Body of pancreas (tissue), 4 donors: ENCODE results near the gene CSF2. TPM values are rescaled to one million over a fixed set of nuclear protein-coding genes. Genes with fewer than 3 reads are reported as not detected.

Experiments used
- ATAC-seq: fragments of 150-250 bp; one replicate; pipeline ENCODE4 v1.9.1; 2016
- DNase-seq, 4 donors: peaks; one replicate each; pipeline ENCODE4 v3.0.0-alpha.2; 2019
- H3K27ac ChIP-seq, 4 donors: fragments of 200-600 bp; sonication (generic); 1 replicate in 3 of 4; 2 replicates in 1 of 4; pipeline versions ENCODE4 v1.5.1 to v1.6.1; 2016 to 2019; ENCODE audit warnings: mild to moderate bottlenecking in 1 of 4, mixed read lengths in 1 of 4, moderate library complexity in 1 of 4
- H3K27me3 ChIP-seq, 2 donors: fragments of 200-600 bp; sonication (generic); one replicate each; pipeline ENCODE4 v1.6.0; 2016; ENCODE audit warnings: mild to moderate bottlenecking in 1 of 2
- H3K36me3 ChIP-seq, 2 donors: fragments of 200-600 bp; sonication (generic); replicated peaks in 1 of 2; 2 replicates each; pipeline ENCODE4 v1.5.1; 2016; ENCODE audit warnings: low read depth in 2 of 2; ENCODE audit not compliant: insufficient read depth in 1 of 2
- H3K4me1 ChIP-seq: fragments of 200-600 bp; sonication (generic); one replicate; pipeline ENCODE4 v1.6.0; 2016
- H3K4me3 ChIP-seq, 2 donors: fragments of 200-600 bp; sonication (generic); 1 replicate in 1 of 2; 2 replicates in 1 of 2; pipeline ENCODE4 v1.5.1; 2016 to 2019
- H3K9me3 ChIP-seq, 3 donors: fragments of 200-600 bp; sonication (generic); 1 replicate in 2 of 3; 2 replicates in 1 of 3; pipeline ENCODE4 v1.5.1; 2016
- POLR2A ChIP-seq, 3 donors: fragments of 450-650 bp; IDR thresholded peaks; one replicate each; pipeline ENCODE4 v1.6.1; 2016; ENCODE audit warnings: antibody characterized with exemption in 3 of 3, mild to moderate bottlenecking in 2 of 3
- whole genome bisulfite sequencing, 2 donors: methylation state at CpG; one replicate each; pipeline ENCODE4 v1.1.5; 2017; 5-methylcytosine and 5-hydroxymethylcytosine counted together
- intact Hi-C: fragments of 100-400 bp; cut with DNase I; formaldehyde crosslinking; loops from one replicate; pipeline ENCODE4 v1.15.1; 2023
- total RNA-seq, 2 donors: library from RNA; depleted of rRNA; stranded (reverse); fragments of >200 nt; gene quantifications; one replicate each; pipeline ENCODE4 v1.1.0, GENCODE V29; 2016
- TF ChIP-seq, protein P1 (sequence below), 7 experiments: fragments of 450-650 bp in 4 of 7; fragments of 200-600 bp in 3 of 7; sonication (generic) in 3 of 7; IDR thresholded peaks; one replicate each; pipeline ENCODE4 v1.5.1; 2016 to 2019; ENCODE audit warnings: antibody characterized with exemption in 7 of 7

Gene CSF2
- total RNA-seq, 2 donors from 2014 or later, result not detected

DNA sequence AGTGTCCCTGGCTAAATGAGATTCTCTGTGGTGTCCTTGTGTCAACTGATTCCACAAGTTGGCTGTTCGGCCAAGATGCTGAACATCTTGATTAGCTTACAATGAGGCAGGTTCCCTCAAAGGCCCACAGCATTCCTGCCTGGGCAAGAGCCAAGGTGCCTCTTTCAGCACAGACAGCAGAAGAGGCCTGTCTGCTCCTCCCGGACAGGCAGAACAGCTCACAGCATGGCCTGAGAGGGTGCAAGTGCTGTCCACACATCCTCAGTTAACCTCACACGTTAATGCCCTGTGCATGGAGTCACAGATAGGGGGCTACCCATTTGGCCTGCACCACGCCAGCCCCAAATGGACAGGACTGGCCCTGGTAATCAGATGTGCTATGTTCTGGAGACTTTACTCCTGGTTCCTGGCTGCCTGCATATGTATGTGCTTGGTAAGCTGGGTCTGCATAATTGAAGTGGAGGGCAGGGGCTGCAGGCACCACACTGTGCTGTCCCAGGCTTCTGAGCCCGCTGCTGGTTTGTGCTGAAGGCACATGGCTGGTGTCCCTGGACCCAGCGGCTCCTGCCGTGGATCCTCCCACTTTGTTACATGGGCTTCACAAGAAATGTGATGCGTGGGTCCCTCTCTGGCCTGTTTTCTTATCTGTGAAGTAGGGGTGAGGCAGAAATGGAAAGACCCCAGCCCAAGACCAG, 8.9 kb downstream of the CSF2 start:
- no peak overlapping the region for H3K27ac ChIP-seq
- ATAC-seq (no peak), DNase-seq (no peak)
- H3K36me3 ChIP-seq, result no peaks in the 10 kb centered on the region
- no peaks in the 10 kb centered on the region for H3K9me3 ChIP-seq
- intact Hi-C loops, result no loop called here
- H3K4me3 ChIP-seq, result no peak overlapping the region
- H3K4me1 ChIP-seq, result no peaks in the 10 kb centered on the region
- TF ChIP-seq, protein P1, sequence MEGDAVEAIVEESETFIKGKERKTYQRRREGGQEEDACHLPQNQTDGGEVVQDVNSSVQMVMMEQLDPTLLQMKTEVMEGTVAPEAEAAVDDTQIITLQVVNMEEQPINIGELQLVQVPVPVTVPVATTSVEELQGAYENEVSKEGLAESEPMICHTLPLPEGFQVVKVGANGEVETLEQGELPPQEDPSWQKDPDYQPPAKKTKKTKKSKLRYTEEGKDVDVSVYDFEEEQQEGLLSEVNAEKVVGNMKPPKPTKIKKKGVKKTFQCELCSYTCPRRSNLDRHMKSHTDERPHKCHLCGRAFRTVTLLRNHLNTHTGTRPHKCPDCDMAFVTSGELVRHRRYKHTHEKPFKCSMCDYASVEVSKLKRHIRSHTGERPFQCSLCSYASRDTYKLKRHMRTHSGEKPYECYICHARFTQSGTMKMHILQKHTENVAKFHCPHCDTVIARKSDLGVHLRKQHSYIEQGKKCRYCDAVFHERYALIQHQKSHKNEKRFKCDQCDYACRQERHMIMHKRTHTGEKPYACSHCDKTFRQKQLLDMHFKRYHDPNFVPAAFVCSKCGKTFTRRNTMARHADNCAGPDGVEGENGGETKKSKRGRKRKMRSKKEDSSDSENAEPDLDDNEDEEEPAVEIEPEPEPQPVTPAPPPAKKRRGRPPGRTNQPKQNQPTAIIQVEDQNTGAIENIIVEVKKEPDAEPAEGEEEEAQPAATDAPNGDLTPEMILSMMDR (IDR thresholded peaks at IDR 0.05), result no peak
- no peak for TF ChIP-seq POLR2A (IDR thresholded peaks at IDR 0.05)
- WGBS, 2 donors, result 80 to 96% methylated on average over 3 to 8 of the region's 8 CpGs
- no peaks in the 10 kb centered on the region for H3K27me3 ChIP-seq

DNA sequence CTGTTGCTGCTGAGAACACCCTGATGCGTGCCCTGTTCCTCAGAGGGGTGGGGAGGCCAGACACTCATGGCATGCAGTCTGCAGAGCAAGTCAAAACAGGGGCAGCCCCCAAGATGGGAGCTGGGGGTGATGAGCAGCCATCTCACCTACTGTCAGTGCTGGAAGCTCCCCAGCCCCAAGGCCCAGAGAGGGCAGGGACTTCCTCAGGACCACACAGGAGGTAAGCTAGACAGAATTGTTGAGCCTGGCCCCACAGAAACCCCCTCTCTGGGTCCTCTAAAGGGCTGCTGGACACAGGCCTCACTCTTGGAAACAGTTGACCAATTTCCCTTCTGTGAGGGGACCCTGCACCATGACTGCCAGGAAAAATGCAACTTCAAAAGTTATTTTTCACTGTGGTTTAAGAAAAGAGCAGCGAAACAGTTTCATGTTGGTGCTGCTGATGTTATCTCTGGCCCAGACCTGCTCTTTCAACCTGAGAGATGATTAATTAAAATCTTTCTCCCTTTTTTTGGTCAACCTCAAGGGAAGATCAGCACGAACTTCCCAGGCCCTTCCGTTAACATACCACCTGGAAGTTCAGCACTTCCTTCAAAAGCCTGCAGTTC, 9.6 kb downstream of the CSF2 start:
- WGBS, 2 donors, result 81 to 87% methylated on average over 4 of the region's 4 CpGs
- Histone ChIP-seq H3K9me3 (no peaks in the 10 kb centered on the region), H3K27ac (no peak overlapping the region), H3K4me3 (no peak overlapping the region), H3K27me3 (no peaks in the 10 kb centered on the region), H3K36me3 (no peaks in the 10 kb centered on the region), H3K4me1 (no peaks in the 10 kb centered on the region)
- intact Hi-C loops, result no loop called here
- TF ChIP-seq, protein P1 (IDR thresholded peaks at IDR 0.05), result no peak
- TF ChIP-seq POLR2A (IDR thresholded peaks at IDR 0.05), result no peak
- ATAC-seq, result no peak
- DNase-seq, result no peak

- Histone ChIP-seq H3K36me3 (no peaks in the 10 kb centered on the region), H3K27me3 (no peaks in the 10 kb centered on the region), H3K4me3 (no peak overlapping the region), H3K27ac (no peak overlapping the region), H3K4me1 (no peaks in the 10 kb centered on the region), H3K9me3 (no peaks in the 10 kb centered on the region)
- intact Hi-C loops, result no loop called here
- 72 to 85% methylated on average over 4 of the region's 4 CpGs for WGBS, 2 donors
- DNase-seq (no peak), ATAC-seq (no peak)
- TF ChIP-seq POLR2A (IDR thresholded peaks at IDR 0.05), result no peak
- TF ChIP-seq, protein P1 (IDR thresholded peaks at IDR 0.05), result no peak
Observed at GRCh38 chr5:132085686-132086085, 12.1 kb downstream of the CSF2 start.

GRCh38 chr5:132086277-132086794, 12.7 kb downstream of the CSF2 start:
- Histone ChIP-seq H3K9me3 (no peaks in the 10 kb centered on the region), H3K4me3 (no peak overlapping the region), H3K36me3 (no peaks in the 10 kb centered on the region), H3K4me1 (no peaks in the 10 kb centered on the region), H3K27me3 (no peaks in the 10 kb centered on the region), H3K27ac (no peak overlapping the region)
- peak; percentile 78 for ATAC-seq
- peak; percentile 30 to 55 (median 43) for DNase-seq
- intact Hi-C loops, result no loop called here
- WGBS, 2 donors, result 50 to 68% methylated on average over 1 to 2 of the region's 2 CpGs
- TF ChIP-seq POLR2A (IDR thresholded peaks at IDR 0.05), result no peak
- TF ChIP-seq, protein P1 (IDR thresholded peaks at IDR 0.05), result no peak
